GM12878 (cell line): Measurements from ENCODE around the gene LFNG.
A peak's percentile ranks its signal among the peaks of the same experiment; 100 is the strongest.

ENCODE experiments used
- BHLHE40 ChIP-seq, 2 experiments: fragments of 450-650 bp in 1 of 2; IDR thresholded peaks; 2 replicates each; pipeline ENCODE4 v1.6.1; 2011 to 2017; ENCODE audit warnings: low read depth in 2 of 2, borderline replicate concordance in 1 of 2, improper control_type of control experiment in 1 of 2, low read length in 1 of 2, mild to moderate bottlenecking in 1 of 2
- E2F4 ChIP-seq: IDR thresholded peaks from 2 replicates; pipeline ENCODE4 v1.6.1; 2012; ENCODE audit warnings: low read depth, low read length, improper control_type of control experiment
- EZH2 ChIP-seq: IDR thresholded peaks from 2 replicates; pipeline ENCODE4 v1.6.1; 2012; ENCODE audit warnings: low read depth, mild to moderate bottlenecking, control low read depth, inconsistent platforms, low read length, borderline replicate concordance; ENCODE audit not compliant: control insufficient read depth
- GABPA ChIP-seq: IDR thresholded peaks from 2 replicates; pipeline ENCODE4 v1.6.1; 2014; ENCODE audit warnings: antibody characterized with exemption, low read depth, mild to moderate bottlenecking, inconsistent platforms
- POLR2A ChIP-seq: IDR thresholded peaks from 2 replicates; pipeline ENCODE4 v1.6.1; 2011; ENCODE audit warnings: low read depth, mild to moderate bottlenecking, low read length
- RBBP5 ChIP-seq: fragments of 200-600 bp; sonication (generic); conservative IDR thresholded peaks from 2 replicates; pipeline ENCODE4 v1.6.1; 2016
- SP1 ChIP-seq: IDR thresholded peaks from one replicate; pipeline ENCODE4 v1.6.1; 2011; ENCODE audit warnings: low read depth, low read length
- STAT1 ChIP-seq: fragments of 450-650 bp; conservative IDR thresholded peaks from 2 replicates; pipeline ENCODE4 v1.6.1; 2014; ENCODE audit warnings: antibody characterized with exemption, mild to moderate bottlenecking
- TCF7 ChIP-seq: IDR thresholded peaks from 2 replicates; pipeline ENCODE4 v1.6.1; 2014; ENCODE audit warnings: antibody characterized with exemption, borderline replicate concordance
- YY1 ChIP-seq: IDR thresholded peaks from 2 replicates; pipeline ENCODE4 v1.6.1; 2011; ENCODE audit warnings: low read depth, mild to moderate bottlenecking, low read length
- ZNF274 ChIP-seq: IDR thresholded peaks from one replicate; pipeline ENCODE4 v1.8.0; 2011; ENCODE audit not compliant: insufficient read length, insufficient read depth
- TF ChIP-seq, protein P1 (sequence below), 3 experiments: IDR thresholded peaks in 2 of 3; conservative IDR thresholded peaks in 1 of 3; 2 replicates each; pipeline ENCODE4 v1.5.1; 2011; ENCODE audit warnings: low read depth in 3 of 3, low read length in 3 of 3, mild to moderate bottlenecking in 3 of 3, control low read depth in 2 of 3, moderate library complexity in 2 of 3, inconsistent platforms in 1 of 3, mixed read lengths in 1 of 3; ENCODE audit not compliant: control insufficient read depth in 2 of 3, insufficient read depth in 1 of 3; ENCODE audit errors: extremely low read depth in 1 of 3
- TF ChIP-seq, protein P2 (sequence below): fragments of 450-650 bp; formaldehyde crosslinking; IDR thresholded peaks from 2 replicates; pipeline ENCODE4 v1.4.0; 2022; ENCODE audit warnings: mild to moderate bottlenecking, moderate library complexity

DNA sequence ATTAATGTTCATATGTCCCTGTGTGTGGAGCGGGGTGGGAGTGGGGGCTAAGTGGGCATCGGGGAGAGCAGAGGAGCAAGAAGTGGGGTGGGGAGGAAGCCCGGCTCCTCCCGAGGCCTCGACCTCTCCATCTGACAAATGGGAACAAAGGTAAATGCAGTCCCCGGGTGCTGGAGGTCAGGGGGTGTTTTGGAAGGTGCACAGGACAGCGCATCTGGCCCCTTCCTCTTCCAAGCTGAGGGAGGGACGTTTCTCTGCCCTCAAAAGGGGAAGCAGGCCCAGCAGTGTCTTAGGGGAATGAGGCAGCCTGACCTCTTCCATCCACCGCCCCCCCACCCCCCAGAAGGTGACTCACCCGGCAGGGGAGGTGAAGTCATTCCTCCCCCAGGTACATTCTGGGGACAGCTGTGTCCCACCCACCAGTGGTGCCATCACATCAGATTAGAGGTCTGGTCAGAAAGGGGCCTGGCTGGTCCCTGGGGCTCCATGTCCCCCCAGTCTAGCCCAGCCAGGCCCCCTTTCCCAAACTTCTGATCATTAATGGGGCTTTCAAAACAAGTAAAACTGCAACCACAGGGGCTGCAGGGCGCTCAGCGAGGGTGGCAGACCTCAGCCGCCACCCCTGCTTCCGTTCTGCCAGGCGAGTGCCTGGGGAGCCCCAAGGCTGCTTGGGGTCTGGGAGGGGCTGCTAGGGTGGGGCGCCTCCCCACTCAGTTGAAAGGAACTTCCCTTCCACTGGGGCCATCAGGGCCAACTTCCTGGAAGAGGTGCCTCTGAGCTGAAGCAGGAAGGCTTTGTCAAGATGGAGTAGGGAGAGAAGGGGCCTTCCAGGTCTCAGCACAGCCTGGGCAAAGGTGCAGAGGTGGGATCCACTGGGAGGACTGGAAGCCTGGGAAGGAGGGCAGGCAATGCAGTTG lies 10.8 kb downstream of the LFNG start:
- no peak for TF ChIP-seq STAT1
- TF ChIP-seq EZH2 = no peak
- no peak for TF ChIP-seq POLR2A
- TF ChIP-seq, protein P1, sequence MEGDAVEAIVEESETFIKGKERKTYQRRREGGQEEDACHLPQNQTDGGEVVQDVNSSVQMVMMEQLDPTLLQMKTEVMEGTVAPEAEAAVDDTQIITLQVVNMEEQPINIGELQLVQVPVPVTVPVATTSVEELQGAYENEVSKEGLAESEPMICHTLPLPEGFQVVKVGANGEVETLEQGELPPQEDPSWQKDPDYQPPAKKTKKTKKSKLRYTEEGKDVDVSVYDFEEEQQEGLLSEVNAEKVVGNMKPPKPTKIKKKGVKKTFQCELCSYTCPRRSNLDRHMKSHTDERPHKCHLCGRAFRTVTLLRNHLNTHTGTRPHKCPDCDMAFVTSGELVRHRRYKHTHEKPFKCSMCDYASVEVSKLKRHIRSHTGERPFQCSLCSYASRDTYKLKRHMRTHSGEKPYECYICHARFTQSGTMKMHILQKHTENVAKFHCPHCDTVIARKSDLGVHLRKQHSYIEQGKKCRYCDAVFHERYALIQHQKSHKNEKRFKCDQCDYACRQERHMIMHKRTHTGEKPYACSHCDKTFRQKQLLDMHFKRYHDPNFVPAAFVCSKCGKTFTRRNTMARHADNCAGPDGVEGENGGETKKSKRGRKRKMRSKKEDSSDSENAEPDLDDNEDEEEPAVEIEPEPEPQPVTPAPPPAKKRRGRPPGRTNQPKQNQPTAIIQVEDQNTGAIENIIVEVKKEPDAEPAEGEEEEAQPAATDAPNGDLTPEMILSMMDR (IDR thresholded peaks at IDR 0.05 in 2 of 3, conservative IDR thresholded peaks at IDR 0.05 in 1 of 3; ENCODE audit: control insufficient read depth in 2 of 3, extremely low read depth in 1 of 3, insufficient read depth in 1 of 3, low read depth in 3 of 3, low read length in 3 of 3) = no peak
- no peak for TF ChIP-seq YY1
- TF ChIP-seq, protein P2, sequence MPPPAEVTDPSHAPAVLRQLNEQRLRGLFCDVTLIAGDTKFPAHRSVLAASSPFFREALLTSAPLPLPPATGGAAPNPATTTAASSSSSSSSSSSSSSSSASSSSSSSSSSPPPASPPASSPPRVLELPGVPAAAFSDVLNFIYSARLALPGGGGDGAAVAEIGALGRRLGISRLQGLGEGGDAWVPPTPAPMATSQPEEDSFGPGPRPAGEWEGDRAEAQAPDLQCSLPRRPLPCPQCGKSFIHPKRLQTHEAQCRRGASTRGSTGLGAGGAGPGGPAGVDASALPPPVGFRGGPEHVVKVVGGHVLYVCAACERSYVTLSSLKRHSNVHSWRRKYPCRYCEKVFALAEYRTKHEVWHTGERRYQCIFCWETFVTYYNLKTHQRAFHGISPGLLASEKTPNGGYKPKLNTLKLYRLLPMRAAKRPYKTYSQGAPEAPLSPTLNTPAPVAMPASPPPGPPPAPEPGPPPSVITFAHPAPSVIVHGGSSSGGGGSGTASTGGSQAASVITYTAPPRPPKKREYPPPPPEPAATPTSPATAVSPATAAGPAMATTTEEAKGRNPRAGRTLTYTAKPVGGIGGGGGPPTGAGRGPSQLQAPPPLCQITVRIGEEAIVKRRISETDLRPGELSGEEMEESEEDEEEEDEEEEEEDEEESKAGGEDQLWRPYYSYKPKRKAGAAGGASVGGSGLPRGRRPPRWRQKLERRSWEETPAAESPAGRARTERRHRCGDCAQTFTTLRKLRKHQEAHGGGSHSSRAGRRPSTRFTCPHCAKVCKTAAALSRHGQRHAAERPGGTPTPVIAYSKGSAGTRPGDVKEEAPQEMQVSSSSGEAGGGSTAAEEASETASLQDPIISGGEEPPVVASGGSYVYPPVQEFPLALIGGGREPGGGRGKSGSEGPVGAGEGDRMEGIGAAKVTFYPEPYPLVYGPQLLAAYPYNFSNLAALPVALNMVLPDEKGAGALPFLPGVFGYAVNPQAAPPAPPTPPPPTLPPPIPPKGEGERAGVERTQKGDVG (CRISPR knock-in tag) = no peak
- TF ChIP-seq TCF7 = no peak
- TF ChIP-seq GABPA = no peak
- TF ChIP-seq RBBP5 = no peak
- no peak for TF ChIP-seq E2F4
- TF ChIP-seq BHLHE40 (IDR thresholded peaks at IDR 0.05; ENCODE audit: borderline replicate concordance in 1 of 2, low read depth in 2 of 2, low read length in 1 of 2) = peak in 1 of 2 experiments; percentile 7; a peak in 1 of 4 replicates
- no peak for TF ChIP-seq ZNF274
- no peak for TF ChIP-seq SP1
